T-helper 2 cell (primary cell): ENCODE measurements around the gene TMEM156.
"Not testable (repeated sequence)": the region's sequence is repeated elsewhere in the genome, so short reads cannot be mapped to it uniquely, and the experiment has no call there.

Experiments
- DNase-seq, 5 experiments: peaks; one replicate each; pipeline versions ENCODE4 v3.0.0 to v3.0.0-alpha.2; 2012 to 2022

TMEM156 gene

DNA sequence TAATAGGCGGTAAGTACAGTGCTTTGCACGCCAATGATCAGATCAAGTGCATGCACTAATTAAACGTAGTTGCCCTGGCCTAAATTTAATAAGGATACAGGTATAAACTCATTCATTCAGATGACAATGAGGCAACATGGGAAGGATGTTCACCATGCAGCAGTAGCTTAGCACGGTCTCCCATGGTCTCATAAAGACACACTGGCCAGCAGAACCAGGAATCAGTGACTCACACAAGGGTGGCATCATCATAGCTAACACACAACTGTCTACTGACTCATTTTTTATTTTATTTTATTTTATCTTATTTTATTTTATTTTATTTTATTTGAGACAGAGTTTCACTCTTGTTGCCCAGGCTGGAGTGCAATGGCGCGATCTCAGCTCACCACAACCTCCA, 42.7 kb downstream of the TMEM156 start:
- DNase-seq = no peak

- DNase-seq = not testable (repeated sequence)
These were observed 43.9 kb downstream of the TMEM156 start for GRCh38 chr4:38988353-38988752.

DNA sequence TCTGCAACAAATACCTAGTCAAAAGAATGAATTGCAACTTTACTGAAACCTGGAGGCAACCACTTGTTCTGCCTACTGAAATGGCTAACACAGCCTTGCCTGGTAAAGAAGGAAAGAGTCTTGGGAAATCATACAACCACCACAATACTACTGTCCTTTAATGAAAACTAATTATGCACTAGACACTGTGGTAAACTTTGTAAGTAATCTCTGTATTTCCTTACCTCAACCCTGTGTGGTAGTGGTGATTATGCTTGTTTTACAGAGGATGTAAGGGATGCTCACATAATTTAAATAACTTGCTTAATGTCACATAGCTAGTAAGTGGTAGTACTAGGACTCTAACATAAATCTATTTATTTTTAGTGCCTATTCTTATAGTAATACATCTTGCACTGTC, 44.7 kb downstream of the TMEM156 start:
- DNase-seq = peak in 1 of 5 experiments; percentile 53

DNA sequence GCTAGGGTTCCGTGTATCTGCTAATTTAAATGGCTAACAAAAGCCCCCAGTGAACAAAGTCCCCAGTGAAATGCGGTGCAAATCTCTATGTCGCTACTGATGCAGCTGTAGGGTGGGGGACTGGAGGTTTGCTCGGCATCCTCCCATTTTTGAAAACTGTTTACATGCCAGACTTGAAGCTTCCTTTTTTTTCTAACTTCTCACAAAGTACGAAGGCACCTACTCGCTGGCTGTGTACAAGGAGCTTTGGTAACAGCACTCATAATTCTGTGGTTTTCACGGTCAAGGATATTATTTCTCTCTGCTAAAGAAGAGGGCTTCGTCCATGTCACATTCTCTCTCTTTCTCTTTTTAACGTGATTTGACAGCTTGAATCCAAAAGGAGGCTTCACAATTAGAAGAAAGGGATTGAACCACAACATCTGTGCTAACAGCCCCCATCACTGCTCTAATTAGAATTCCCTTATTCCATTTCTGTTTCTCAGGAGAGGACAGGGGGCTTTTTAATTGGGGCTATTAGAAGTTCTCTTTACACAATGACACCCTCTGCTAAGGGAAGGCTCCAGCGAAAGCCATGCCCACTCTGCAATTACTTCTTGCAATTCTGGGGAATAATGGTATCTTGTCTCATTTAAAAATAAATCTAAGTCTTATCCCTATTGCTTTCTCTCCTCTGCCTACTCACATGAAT, 46.7 kb downstream of the TMEM156 start:
- DNase-seq = no peak

GRCh38 chr4:38983787-38984598, 48.2 kb downstream of the TMEM156 start:
- DNase-seq = peak in 1 of 5 experiments; percentile 48

- DNase-seq = no peak
These were observed 48.9 kb downstream of the TMEM156 start for GRCh38 chr4:38983291-38983690.

- no peak for DNase-seq
These were observed 49.7 kb downstream of the TMEM156 start for GRCh38 chr4:38982361-38983095.

GRCh38 chr4:38980903-38981676, 51.1 kb downstream of the TMEM156 start:
- DNase-seq = peak in 1 of 5 experiments; percentile 77

- DNase-seq = no peak
These were observed 52.5 kb downstream of the TMEM156 start for GRCh38 chr4:38979511-38980230.

- DNase-seq = no peak
These were observed 53.1 kb downstream of the TMEM156 start for GRCh38 chr4:38979081-38979480.

DNA sequence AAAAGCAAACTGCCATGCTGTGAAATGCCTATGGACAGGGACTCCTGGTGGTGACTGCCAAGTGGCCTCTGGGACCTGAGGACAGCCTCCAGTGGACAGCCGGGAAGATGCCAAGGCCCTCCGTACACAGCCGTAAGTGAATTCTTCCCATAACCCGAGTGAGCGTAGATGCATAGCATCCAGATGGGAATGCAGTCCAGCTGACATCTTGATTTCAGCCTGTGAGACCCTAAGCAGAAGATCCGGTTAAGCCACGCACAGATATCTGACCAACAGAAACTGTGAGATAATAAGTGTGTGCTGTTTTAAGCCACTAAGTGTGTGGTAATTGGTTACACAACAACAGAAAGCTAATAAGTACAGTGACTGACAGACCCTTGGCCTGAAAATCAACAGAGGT, 55.9 kb downstream of the TMEM156 start:
- DNase-seq = no peak

DNA sequence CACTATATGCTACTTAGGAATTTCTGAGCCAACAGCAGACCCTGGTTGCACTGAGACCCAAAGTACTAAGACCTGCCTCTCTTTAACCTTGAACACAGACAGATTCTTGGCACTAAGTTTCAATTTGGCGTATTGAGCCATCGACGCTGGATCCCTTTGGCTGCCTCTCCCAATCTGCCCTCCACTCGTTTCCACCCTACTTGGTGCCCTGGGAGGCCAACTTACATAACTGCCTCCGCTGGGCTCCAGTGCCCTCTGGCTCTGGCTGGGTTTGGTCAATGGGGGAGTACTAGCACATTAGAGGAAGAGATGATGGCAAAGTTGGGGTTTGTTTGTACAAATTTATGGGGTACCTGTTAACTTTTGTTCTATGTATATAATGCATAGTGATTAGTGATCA, 63.5 kb downstream of the TMEM156 start:
- DNase-seq = no peak

DNA sequence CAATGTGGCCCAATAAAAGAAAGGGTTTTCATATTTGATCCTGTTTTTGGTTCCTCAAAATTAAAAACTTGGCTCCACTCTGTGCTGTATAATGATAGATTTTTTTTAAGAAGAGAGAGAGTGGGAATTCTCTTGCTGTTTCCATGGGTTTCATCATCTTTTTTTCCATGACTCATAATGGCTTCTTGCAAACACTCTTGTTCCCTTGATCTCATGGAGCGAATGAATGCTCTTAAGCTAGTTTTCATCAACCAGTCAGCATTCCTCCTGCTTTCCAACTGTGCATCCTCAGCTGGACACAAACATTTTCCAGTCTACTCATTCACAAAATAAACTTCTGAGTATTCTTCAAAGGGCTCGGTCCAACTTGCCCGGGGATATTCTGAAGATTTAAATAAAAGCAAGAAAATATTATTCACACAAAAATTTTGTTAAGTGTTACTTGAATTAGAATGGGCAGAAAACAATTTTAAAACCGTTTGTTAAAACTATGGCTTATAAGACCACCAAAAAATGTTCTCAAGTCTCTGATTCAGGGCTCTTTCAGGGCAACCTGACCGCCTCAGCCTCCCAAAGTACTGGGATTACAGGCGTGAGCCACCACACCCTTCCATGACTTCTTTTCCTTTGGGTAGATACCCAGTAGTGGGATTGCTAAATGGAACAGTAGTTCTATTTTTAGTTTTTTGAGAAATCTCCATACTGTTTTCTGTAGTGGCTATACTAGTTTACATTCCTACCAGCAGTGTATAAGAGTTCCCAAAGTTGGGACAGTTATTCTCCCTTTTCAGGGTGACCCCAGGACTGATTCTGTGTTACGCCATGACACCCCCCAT, 64.7 kb downstream of the TMEM156 start:
- DNase-seq = no peak

GRCh38 chr4:38965866-38966265, 66.3 kb downstream of the TMEM156 start:
- no peak for DNase-seq

DNA sequence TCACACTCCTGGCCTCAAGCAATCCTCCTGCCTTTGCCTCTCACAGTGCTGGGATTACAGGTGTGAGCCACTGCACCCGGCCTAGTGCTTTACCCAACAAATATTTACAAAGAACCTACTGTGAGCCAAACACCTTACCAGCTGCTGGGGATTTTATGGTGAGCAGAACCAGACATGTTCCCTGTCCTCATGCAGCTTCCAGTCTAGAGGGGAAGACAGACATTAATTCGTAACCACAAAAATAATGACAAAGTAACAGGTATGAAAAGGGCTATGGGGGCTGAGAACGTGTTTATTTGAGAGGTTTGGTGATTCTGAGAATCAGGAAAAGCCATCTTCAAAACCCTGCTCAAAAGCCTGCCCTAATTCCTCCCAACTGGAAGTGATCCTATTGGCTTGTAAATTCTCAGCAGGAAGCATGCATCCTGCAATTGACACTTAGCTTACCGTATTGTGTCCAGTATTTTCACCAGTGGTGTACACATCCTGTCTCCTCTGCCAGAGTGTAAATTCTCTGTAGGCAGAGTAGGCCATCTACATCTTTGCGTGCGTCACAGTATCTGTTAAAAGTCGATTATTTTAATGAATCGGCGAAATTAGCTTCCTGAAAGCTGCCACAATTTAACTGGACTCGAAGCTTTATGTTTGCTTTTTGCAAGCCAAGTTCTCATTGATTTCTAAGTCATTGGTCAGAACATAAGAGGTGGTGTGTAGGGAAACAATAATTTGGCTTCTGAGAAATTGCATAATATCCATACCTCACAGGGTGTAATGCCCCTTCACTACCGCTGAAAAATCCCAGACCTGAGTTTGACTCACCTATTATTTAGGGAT, 67.0 kb downstream of the TMEM156 start:
- DNase-seq = no peak

- DNase-seq = not testable (repeated sequence)
These were observed 73.0 kb downstream of the TMEM156 start for GRCh38 chr4:38959248-38959647.

DNA sequence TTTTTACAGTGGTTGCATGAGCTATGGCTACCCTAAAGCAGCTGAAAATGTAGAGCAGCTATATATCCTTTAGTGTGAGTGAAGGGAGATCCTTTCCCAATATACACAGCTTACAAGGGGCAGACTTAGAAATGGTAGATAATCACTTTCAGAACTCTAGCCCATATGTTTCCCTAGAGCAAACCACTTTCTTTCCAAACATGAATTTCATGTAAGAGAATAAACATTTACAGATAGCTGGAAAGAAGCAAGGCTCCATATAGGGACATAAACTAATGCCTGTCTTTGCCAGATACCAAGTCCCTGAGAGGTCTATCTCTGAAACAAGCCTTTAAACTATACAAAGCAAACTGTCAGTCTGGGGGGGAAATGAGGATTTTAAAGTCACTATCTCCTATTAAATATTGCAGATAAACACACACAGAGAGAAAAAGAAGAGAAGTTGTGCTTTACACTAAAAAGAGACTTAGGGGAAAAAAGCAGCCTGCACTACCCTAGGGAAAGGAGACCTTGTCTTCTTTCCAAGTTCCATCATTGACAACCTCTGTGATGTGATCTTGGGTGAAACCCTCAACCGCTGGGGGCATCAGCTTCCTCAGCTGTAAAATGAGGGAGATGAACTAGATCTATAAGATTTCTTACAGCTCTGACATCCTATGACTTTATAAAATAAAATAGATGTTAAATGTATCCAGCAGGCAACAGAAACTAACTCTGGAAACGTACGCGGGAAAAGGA, 73.6 kb downstream of the TMEM156 start:
- peak in 1 of 5 experiments; percentile 51 for DNase-seq

- peak in 1 of 5 experiments; percentile 63 for DNase-seq
These were observed 74.3 kb downstream of the TMEM156 start for GRCh38 chr4:38957893-38958292.

- DNase-seq = peak in 1 of 5 experiments; percentile 75
These were observed 74.9 kb downstream of the TMEM156 start for GRCh38 chr4:38957261-38957815.
